ENCODE results near the gene LIN7A. TPM values are rescaled to one million over a fixed set of nuclear protein-coding genes. Genes with fewer than 3 reads are reported as not detected.

Gene LIN7A
- total and polyA plus RNA-seq, 11 donors, result 7.5 to 21.6 (median 14.6) TPM

DNA sequence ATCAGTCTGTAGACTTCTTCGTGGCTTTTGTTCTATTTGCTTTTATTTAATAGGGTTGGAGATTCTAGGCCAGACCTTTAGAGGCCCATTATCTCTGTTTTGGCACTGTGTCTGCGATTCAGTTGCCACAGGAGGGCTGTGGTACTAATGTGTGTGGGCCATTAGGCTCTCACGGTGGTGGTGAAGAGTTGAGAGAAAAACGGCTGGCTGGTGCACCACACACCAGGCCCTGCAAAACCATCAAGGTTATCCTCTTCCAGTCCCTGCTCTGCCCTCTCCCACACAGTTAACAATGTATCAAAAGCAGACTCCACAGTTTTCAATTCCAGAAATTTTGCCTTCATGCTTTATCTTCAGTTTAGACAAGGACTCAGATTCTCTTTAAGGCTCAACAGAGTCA lies 123.3 kb downstream of the LIN7A start:
- 60 to 68% (median 64%) methylated on average over 4 of the region's 4 CpGs for WGBS, 4 donors
- no peak overlapping the region for H3K4me3 ChIP-seq
- ATAC-seq (no peak), DNase-seq (no peak)
- peaks cover 0 to 23% (median 1%) of the 10 kb centered on the region in 12 donors for H3K4me1 ChIP-seq
- H3K36me3 ChIP-seq, result peaks cover 0 to 14% (median 0%) of the 10 kb centered on the region in 9 donors
- no peaks in the 10 kb centered on the region for H3K9me3 ChIP-seq
- intact Hi-C loops (cut with DNase I), result no loop called here
- H3K27me3 ChIP-seq, result no peaks in the 10 kb centered on the region
- H3K27ac ChIP-seq, result no peak overlapping the region
- no peak for TF ChIP-seq POLR2A (IDR thresholded peaks at IDR 0.05)
- TF ChIP-seq, protein P1, sequence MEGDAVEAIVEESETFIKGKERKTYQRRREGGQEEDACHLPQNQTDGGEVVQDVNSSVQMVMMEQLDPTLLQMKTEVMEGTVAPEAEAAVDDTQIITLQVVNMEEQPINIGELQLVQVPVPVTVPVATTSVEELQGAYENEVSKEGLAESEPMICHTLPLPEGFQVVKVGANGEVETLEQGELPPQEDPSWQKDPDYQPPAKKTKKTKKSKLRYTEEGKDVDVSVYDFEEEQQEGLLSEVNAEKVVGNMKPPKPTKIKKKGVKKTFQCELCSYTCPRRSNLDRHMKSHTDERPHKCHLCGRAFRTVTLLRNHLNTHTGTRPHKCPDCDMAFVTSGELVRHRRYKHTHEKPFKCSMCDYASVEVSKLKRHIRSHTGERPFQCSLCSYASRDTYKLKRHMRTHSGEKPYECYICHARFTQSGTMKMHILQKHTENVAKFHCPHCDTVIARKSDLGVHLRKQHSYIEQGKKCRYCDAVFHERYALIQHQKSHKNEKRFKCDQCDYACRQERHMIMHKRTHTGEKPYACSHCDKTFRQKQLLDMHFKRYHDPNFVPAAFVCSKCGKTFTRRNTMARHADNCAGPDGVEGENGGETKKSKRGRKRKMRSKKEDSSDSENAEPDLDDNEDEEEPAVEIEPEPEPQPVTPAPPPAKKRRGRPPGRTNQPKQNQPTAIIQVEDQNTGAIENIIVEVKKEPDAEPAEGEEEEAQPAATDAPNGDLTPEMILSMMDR (IDR thresholded peaks at IDR 0.05), result no peak

DNA sequence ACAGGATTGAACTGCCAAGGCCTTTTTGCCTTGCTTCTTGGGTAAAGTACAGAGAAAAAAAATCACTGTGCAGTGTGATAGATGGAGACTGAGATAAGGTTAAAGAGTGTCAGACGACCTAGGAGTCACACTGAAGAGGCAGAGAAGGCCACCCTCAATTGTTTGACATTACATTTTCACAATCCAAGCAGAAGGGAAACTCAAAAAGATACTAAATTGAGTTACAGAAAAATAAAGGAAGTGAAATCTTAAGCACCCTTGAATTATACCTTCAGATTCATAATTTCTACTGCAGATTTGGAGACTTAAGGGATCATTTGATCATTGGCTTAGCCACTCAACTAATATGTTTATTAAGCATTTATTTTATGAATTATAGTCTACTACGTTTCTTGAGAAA lies 123.9 kb downstream of the LIN7A start:
- intact Hi-C loops (cut with DNase I), result no loop called here
- no peaks in the 10 kb centered on the region for H3K27me3 ChIP-seq
- no peak for ATAC-seq
- no peak for TF ChIP-seq POLR2A (IDR thresholded peaks at IDR 0.05)
- TF ChIP-seq, protein P1 (IDR thresholded peaks at IDR 0.05), result no peak
- peaks cover 0 to 14% (median 0%) of the 10 kb centered on the region in 9 donors for H3K36me3 ChIP-seq
- no peak overlapping the region for H3K4me3 ChIP-seq
- peaks cover 0 to 16% (median under 1%) of the 10 kb centered on the region in 12 donors for H3K4me1 ChIP-seq
- DNase-seq, result no peak
- no peak overlapping the region for H3K27ac ChIP-seq
- WGBS, 4 donors, result 69 to 75% (median 71%) methylated on average over 2 of the region's 2 CpGs
- no peaks in the 10 kb centered on the region for H3K9me3 ChIP-seq

- WGBS, 4 donors, result 87 to 91% (median 89%) methylated on average over 3 of the region's 3 CpGs
- TF ChIP-seq POLR2A (IDR thresholded peaks at IDR 0.05), result no peak
- TF ChIP-seq, protein P1 (IDR thresholded peaks at IDR 0.05), result no peak
- Histone ChIP-seq H3K27ac (no peak overlapping the region), H3K36me3 (peaks cover 0 to 14% (median 0%) of the 10 kb centered on the region in 9 donors), H3K9me3 (no peaks in the 10 kb centered on the region), H3K4me3 (no peak overlapping the region), H3K4me1 (peaks cover 0 to 13% (median 0%) of the 10 kb centered on the region in 12 donors), H3K27me3 (no peaks in the 10 kb centered on the region)
- intact Hi-C loops (cut with DNase I), result no loop called here
- DNase-seq (no peak), ATAC-seq (no peak)
These were observed 125.6 kb downstream of the LIN7A start for GRCh38 chr12:80811957-80812708.

DNA sequence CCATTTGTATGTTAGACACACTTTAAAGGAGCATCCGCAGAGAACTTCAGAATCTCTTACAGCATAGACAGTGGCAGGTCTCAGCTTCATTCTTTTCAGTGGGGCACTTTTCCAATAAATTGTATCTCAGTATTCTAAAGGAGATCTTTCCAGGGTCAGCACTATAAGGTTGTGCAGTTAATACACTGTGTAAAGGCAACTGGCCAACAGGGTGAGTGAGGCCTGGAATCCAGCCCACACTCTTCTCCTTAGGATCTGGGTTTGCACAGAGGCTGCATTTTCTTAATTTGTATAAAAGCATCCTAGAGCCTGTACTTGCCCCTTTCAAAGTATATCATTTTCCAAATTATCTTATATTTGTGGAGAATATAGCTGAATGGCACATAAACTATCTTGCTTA lies 126.9 kb downstream of the LIN7A start:
- no peaks in the 10 kb centered on the region for H3K9me3 ChIP-seq
- intact Hi-C loops (cut with DNase I), result no loop called here
- H3K4me1 ChIP-seq, result peaks cover 0 to 13% (median 0%) of the 10 kb centered on the region in 12 donors
- 0 to 50% (median 14%) methylated on average over 1 of the region's 1 CpG for WGBS, 4 donors
- no peak overlapping the region for H3K4me3 ChIP-seq
- no peak for DNase-seq
- H3K27ac ChIP-seq, result no peak overlapping the region
- H3K27me3 ChIP-seq, result no peaks in the 10 kb centered on the region
- TF ChIP-seq, protein P1 (IDR thresholded peaks at IDR 0.05), result no peak
- no peak for TF ChIP-seq POLR2A (IDR thresholded peaks at IDR 0.05)
- peaks cover 0 to 14% (median 0%) of the 10 kb centered on the region in 9 donors for H3K36me3 ChIP-seq
- ATAC-seq, result peak in 1 of 4 donors; percentile 54

All from heart left ventricle (tissue), 16 donors.